Lower leg skin (tissue), 3 donors: ENCODE measurements around the gene ADPRH.

ENCODE experiments used
- CTCF ChIP-seq, 3 donors: fragments of 450-650 bp; IDR thresholded peaks; one replicate each; pipeline ENCODE4 v1.5.1; 2016; ENCODE audit warnings: antibody characterized with exemption in 3 of 3, mild to moderate bottlenecking in 3 of 3, moderate library complexity in 2 of 3
- POLR2A ChIP-seq, 2 donors: fragments of 450-650 bp; IDR thresholded peaks; one replicate each; pipeline ENCODE4 v1.6.1; 2016 to 2017; ENCODE audit warnings: antibody characterized with exemption in 2 of 2, mild to moderate bottlenecking in 1 of 2, moderate library complexity in 1 of 2

DNA sequence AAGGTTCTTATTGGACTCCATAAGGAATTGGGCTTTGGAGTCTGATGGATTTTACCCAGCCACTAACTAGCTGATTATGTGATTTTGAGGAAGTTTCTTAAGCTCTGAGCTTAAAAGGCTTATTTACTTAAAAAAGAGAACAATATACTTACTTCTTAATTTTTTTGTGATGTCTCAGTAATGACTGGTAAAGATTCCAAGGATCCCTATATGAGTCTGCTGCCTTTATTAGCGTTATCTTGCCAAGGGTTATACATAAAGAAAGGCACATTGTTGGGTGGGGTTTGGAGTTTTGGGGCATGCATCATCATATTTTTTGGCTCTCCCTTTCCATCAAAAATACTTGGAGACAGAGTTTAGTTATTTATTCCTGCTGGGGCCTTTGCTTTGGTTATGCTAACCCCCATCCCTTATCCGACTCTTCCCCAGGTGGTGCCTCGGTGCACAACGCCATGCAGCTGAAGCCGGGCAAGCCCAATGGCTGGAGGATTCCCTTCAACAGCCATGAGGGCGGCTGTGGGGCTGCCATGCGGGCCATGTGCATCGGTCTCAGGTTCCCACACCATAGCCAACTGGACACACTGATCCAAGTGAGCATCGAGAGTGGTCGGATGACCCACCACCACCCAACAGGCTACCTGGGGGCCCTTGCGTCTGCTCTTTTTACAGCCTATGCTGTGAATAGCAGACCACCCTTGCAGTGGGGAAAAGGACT is 6.7 kb downstream of the ADPRH start:
- TF ChIP-seq CTCF (IDR thresholded peaks at IDR 0.05) (no peak), POLR2A (IDR thresholded peaks at IDR 0.05) (no peak)
